ENCODE measurements around the gene GPR4. TPM values are rescaled to one million over a fixed set of nuclear protein-coding genes. Genes with fewer than 3 reads are reported as not detected.
"Not testable (repeated sequence)": the region's sequence is repeated elsewhere in the genome, so short reads cannot be mapped to it uniquely, and the experiment has no call there.

Gene GPR4
- total RNA-seq, 4 donors from 2014 or later, result 0.62 to 13.5 (median 6.6) TPM

DNA sequence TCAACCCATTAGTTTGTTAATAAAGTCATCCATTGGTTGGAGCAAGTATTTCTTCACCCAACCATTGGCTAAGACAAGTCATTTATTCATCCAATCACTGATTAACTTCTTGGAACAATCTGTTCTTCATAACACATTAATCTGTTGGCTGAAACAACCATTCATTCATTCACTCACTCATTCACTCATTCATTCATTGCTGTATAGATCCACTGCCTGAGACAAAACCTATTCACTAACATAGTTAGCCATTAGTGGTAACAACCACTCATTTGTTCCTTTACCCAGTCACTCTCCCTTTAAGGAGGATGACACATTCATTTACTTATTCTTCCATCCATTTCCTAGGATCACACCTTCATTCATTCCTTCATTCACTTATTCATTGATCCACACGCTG lies 22.0 kb upstream of the GPR4 start:
- TF ChIP-seq CTCF (IDR thresholded peaks at IDR 0.05), result no peak
- no peak for TF ChIP-seq POLR2A (IDR thresholded peaks at IDR 0.05)
- H3K9me3 ChIP-seq, result no peaks in the 10 kb centered on the region
- H3K27ac ChIP-seq, result no peak overlapping the region
- no peaks in the 10 kb centered on the region for H3K36me3 ChIP-seq
- no peak overlapping the region for H3K4me3 ChIP-seq
- DNase-seq, result no peak
- no peaks in the 10 kb centered on the region for H3K4me1 ChIP-seq
- intact Hi-C loops (cut with DNase I; ENCODE audit: low total_unique reads), result no loop called here
- no peaks in the 10 kb centered on the region for H3K27me3 ChIP-seq

DNA sequence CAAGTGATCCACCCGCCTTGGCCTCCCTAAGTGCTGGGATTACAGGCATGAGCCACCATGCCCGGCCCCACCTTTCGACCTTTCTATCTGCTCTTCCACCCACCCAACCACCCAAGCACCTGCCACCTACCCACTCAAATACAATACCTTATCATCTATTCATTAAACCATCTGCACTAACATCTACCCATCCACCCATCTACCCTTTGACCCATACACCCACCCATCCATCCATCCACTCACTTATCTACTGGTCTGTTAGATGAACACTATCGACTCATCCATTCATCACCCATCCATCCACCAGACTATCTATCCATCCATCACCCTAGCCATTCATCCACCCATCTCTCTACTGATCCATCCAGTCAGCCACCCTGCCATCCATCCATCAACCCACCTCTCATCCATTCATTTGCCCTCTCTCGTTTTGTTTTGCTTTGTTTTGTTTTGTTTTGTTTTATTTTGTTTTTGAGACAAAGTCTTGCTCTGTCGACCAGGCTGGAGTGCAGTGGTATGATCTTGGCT lies 20.0 kb upstream of the GPR4 start:
- no peaks in the 10 kb centered on the region for H3K36me3 ChIP-seq

GRCh38 chr19:45621389-45621788 lies 19.4 kb upstream of the GPR4 start:
- Histone ChIP-seq H3K4me1 (no peaks in the 10 kb centered on the region), H3K36me3 (no peaks in the 10 kb centered on the region), H3K27ac (no peak overlapping the region), H3K9me3 (no peaks in the 10 kb centered on the region), H3K27me3 (no peaks in the 10 kb centered on the region), H3K4me3 (no peak overlapping the region)
- TF ChIP-seq POLR2A (IDR thresholded peaks at IDR 0.05), result no peak
- no peak for TF ChIP-seq CTCF (IDR thresholded peaks at IDR 0.05)
- DNase-seq, result no peak
- intact Hi-C loops (cut with DNase I; ENCODE audit: low total_unique reads), result no loop called here

More for the DNA sequence above, 20.0 kb upstream of the GPR4 start:
- no peak overlapping the region for H3K4me3 ChIP-seq
- no peak for TF ChIP-seq POLR2A (IDR thresholded peaks at IDR 0.05)
- no peaks in the 10 kb centered on the region for H3K27me3 ChIP-seq
- no peak overlapping the region for H3K27ac ChIP-seq
- no peaks in the 10 kb centered on the region for H3K4me1 ChIP-seq
- DNase-seq, result no peak
- intact Hi-C loops (cut with DNase I; ENCODE audit: low total_unique reads), result no loop called here
- no peaks in the 10 kb centered on the region for H3K9me3 ChIP-seq

DNA sequence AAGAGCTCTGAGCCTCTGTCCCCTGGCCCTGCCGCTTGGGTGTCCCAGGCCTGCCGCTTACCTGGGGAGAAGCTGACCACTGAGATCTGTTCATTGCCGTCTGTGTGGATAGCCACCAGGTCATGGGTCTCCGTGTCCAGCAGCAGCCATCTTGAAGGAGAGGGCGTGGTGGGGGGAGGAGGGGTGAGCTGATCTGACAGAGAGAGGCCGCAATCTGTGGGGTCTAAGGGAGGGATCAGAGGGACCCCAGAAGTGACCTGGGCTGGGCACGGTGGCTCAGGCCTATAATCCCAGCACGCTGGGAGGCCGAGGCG lies 14.6 kb upstream of the GPR4 start:
- H3K27ac ChIP-seq, result no peak overlapping the region
- no peaks in the 10 kb centered on the region for H3K27me3 ChIP-seq
- no peaks in the 10 kb centered on the region for H3K36me3 ChIP-seq
- no peak overlapping the region for H3K4me3 ChIP-seq
- no peaks in the 10 kb centered on the region for H3K4me1 ChIP-seq
- H3K9me3 ChIP-seq, result no peaks in the 10 kb centered on the region
- no peak for DNase-seq
- intact Hi-C loops (cut with DNase I; ENCODE audit: low total_unique reads), result no loop called here
- TF ChIP-seq POLR2A (IDR thresholded peaks at IDR 0.05) (no peak), CTCF (IDR thresholded peaks at IDR 0.05) (no peak)

DNA sequence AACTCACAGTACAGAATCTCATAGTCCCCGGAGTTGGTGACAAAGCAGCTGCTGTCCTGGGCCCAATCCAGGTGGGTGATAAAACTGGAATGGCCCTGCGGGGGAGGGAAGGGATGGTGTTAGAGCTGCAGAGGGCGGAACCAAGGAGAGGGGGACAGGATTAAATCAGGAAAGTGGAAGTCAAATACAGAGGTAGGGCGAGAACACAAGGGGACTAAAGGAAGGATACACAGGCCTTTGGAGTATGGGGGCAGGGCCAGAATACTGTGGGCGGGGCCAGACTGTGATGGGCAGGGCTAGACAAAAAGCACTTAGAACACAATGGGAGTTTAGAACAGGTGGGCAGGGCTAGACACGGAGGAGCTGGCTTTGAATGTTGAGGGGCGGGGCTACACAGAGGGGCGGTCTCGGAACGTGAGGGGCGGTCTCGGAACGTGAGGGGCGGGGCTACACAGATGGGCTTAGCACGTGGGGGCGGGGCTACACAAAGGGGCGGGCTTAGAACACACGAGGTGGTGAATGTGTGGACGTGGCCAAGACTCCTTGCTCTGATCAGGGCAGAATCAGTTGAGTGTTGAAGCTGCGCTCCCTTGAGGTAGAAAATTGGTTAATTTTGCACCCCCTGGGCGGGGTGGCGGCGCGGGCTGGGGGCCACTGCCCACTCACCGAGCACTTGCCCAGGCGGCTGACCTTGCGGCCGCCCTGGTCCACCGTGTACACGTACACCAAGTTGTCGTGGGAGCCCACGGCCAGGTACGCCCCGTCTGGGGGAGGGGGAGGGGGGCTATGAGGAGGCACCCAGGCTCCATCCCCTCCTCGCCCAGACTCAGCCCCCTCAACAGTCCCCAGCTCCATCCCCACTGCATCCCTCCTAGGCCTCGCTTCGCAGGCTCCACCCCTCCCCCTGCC lies 14.0 kb upstream of the GPR4 start:
- Histone ChIP-seq H3K4me1 (no peaks in the 10 kb centered on the region), H3K36me3 (no peaks in the 10 kb centered on the region), H3K4me3 (no peak overlapping the region), H3K27me3 (no peaks in the 10 kb centered on the region), H3K9me3 (no peaks in the 10 kb centered on the region), H3K27ac (peak overlapping the region; percentile 29 to 52)
- TF ChIP-seq POLR2A (IDR thresholded peaks at IDR 0.05) (no peak), CTCF (IDR thresholded peaks at IDR 0.05) (no peak)
- intact Hi-C loops (cut with DNase I; ENCODE audit: low total_unique reads), result no loop called here
- DNase-seq, result peak; percentile 66 to 86

GRCh38 chr19:45615056-45615455 lies 13.0 kb upstream of the GPR4 start:
- H3K4me3 ChIP-seq; intact Hi-C loops (cut with DNase I; ENCODE audit: low total_unique reads); DNase-seq; H3K36me3 ChIP-seq; H3K9me3 ChIP-seq; H3K27me3 ChIP-seq; H3K4me1 ChIP-seq: not testable (repeated sequence)
- H3K27ac ChIP-seq, result peak overlapping the region; percentile 49 to 79
